ENCODE results near the gene WFDC5.

WFDC5 gene

DNA sequence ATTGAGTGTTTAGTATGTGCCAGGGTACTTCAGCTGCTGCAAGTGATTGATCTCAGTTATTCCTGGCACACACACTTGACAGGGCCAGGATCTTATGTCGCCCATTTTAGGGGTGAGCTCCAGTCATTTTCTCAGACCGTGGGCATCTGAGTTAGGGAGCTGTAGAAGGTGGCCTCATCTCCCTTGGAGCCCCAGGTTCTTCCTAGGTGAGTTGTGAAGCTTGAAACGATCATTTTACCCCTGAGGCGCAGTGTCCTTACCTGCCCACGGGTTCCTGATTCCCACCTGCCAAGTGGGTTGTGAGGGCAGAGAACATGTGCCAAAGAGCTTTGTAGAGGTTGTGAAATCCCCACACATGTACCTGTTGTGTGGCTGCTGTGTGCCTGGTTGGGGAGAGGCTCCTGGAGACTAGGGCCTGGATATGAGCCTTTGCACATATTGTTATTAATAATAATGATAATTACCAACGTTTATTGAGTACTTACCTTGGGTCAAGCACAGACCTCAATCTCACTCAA is 13.6 kb downstream of the WFDC5 start:
- Histone ChIP-seq H3K4me3 (ENCODE audit: low read depth, low read length) (no peak overlapping the region), H3K27ac (ENCODE audit: extremely low read depth, low read depth, low read length) (no peak overlapping the region), H3K36me3 (ENCODE audit: control insufficient read depth in 2 of 2, insufficient read depth in 1 of 2, low read length in 2 of 2) (no peaks in the 10 kb centered on the region), H3K4me1 (ENCODE audit: control insufficient read depth, insufficient read depth, low read length) (no peaks in the 10 kb centered on the region), H3K9me3 (ENCODE audit: control insufficient read depth, insufficient read depth, low read depth, low read length) (no peaks in the 10 kb centered on the region)
- ChIA-PET POLR2A (no interaction called here), CTCF (interaction anchor here (0.6 to 1.9 kb wide), 2 partner anchors 19 to 89 kb away, joined by 8 to 9 read pairs; no protein-coding TSS in a partner anchor)
- TF ChIP-seq ZNF510 (tag by site-specific recombination; IDR thresholded peaks at IDR 0.05; ENCODE audit: insufficient replicate concordance), result no peak
- no peak for TF ChIP-seq ZNF211 (tag by site-specific recombination; IDR thresholded peaks at IDR 0.05; ENCODE audit: low read depth)
- TF ChIP-seq ZNF830 (tag by site-specific recombination; IDR thresholded peaks at IDR 0.05; ENCODE audit: low read depth), result no peak
- TF ChIP-seq, protein P1, sequence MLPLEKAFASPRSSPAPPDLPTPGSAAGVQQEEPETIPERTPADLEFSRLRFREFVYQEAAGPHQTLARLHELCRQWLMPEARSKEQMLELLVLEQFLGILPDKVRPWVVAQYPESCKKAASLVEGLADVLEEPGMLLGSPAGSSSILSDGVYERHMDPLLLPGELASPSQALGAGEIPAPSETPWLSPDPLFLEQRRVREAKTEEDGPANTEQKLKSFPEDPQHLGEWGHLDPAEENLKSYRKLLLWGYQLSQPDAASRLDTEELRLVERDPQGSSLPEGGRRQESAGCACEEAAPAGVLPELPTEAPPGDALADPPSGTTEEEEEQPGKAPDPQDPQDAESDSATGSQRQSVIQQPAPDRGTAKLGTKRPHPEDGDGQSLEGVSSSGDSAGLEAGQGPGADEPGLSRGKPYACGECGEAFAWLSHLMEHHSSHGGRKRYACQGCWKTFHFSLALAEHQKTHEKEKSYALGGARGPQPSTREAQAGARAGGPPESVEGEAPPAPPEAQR (tag by site-specific recombination; IDR thresholded peaks at IDR 0.05), result no peak
- no peak for TF ChIP-seq PRDM1 (tag by site-specific recombination; IDR thresholded peaks at IDR 0.05)
- no peak for TF ChIP-seq ZNF248 (tag by site-specific recombination; IDR thresholded peaks at IDR 0.05)
- no peak for TF ChIP-seq FEZF1 (tag by site-specific recombination; IDR thresholded peaks at IDR 0.05)
- no peak for TF ChIP-seq ZNF768 (tag by site-specific recombination; IDR thresholded peaks at IDR 0.05)
- TF ChIP-seq ZNF433 (tag by site-specific recombination; IDR thresholded peaks at IDR 0.05; ENCODE audit: low read depth), result no peak
- no peak for TF ChIP-seq ZNF223 (tag by site-specific recombination; IDR thresholded peaks at IDR 0.05)
- no peak for TF ChIP-seq KLF7 (tag by site-specific recombination; IDR thresholded peaks at IDR 0.05; ENCODE audit: borderline replicate concordance)
- TF ChIP-seq, protein P2, sequence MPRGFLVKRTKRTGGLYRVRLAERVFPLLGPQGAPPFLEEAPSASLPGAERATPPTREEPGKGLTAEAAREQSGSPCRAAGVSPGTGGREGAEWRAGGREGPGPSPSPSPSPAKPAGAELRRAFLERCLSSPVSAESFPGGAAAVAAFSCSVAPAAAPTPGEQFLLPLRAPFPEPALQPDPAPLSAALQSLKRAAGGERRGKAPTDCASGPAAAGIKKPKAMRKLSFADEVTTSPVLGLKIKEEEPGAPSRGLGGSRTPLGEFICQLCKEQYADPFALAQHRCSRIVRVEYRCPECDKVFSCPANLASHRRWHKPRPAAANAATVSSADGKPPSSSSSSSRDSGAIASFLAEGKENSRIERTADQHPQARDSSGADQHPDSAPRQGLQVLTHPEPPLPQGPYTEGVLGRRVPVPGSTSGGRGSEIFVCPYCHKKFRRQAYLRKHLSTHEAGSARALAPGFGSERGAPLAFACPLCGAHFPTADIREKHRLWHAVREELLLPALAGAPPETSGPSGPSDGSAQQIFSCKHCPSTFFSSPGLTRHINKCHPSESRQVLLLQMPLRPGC (tag by site-specific recombination; IDR thresholded peaks at IDR 0.05), result no peak
- TF ChIP-seq ZNF654 (tag by site-specific recombination; IDR thresholded peaks at IDR 0.05; ENCODE audit: low read depth), result no peak
- no peak for TF ChIP-seq ZNF701 (tag by site-specific recombination; IDR thresholded peaks at IDR 0.05)
- TF ChIP-seq, protein P3, sequence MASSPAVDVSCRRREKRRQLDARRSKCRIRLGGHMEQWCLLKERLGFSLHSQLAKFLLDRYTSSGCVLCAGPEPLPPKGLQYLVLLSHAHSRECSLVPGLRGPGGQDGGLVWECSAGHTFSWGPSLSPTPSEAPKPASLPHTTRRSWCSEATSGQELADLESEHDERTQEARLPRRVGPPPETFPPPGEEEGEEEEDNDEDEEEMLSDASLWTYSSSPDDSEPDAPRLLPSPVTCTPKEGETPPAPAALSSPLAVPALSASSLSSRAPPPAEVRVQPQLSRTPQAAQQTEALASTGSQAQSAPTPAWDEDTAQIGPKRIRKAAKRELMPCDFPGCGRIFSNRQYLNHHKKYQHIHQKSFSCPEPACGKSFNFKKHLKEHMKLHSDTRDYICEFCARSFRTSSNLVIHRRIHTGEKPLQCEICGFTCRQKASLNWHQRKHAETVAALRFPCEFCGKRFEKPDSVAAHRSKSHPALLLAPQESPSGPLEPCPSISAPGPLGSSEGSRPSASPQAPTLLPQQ (tag by site-specific recombination; IDR thresholded peaks at IDR 0.05), result no peak
- no peak for TF ChIP-seq ZFP41 (tag by site-specific recombination; IDR thresholded peaks at IDR 0.05; ENCODE audit: borderline replicate concordance)
- TF ChIP-seq ZNF558 (tag by site-specific recombination; IDR thresholded peaks at IDR 0.05), result no peak
- TF ChIP-seq GLIS2 (tag by site-specific recombination; IDR thresholded peaks at IDR 0.05), result no peak
- no peak for TF ChIP-seq ZXDB (tag by site-specific recombination; IDR thresholded peaks at IDR 0.05)
- no peak for TF ChIP-seq ZBTB8A (tag by site-specific recombination; IDR thresholded peaks at IDR 0.05)

DNA sequence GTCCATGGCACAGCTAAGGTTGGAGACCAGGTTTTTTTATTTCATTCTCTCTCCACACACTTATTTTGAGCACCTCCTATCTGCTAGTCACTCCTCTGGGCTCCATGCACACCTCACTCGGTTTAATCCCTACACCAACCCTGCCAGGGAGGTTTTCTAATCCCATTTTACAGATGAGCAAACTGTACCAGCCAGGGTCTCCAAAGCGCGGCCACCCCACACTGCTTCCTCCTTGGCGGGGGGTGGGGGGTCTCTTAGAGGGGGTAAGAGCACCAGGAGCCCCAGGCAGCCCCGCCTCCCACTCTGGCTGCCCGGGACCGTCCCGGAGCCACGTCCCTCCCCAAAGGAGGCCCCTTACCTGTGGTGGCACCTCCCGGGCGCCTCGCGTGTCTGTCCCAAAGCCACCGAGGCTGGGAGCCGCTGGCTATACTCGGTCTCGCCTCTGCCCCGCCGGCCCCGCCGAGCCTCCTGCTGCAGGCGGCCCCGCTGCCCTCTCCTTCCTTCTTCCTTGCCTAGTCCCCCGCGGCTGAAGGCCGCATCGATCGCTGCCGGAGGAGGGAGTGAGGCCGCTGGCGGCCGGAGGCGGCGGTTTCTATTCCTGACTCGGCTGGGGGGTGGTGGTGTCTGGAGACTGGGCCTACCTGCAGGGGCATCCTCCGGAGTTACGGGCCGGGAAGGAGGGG is 14.3 kb downstream of the WFDC5 start, which contains the start of gene KCNS1:
Gene KCNS1 (minus strand): TSS at position 565 of the 683 bp plus-strand sequence. CDS start 1,891 bp downstream, outside the sequence.
- Histone ChIP-seq H3K4me1 (ENCODE audit: control insufficient read depth, insufficient read depth, low read length) (no peaks in the 10 kb centered on the region), H3K36me3 (ENCODE audit: control insufficient read depth in 2 of 2, insufficient read depth in 1 of 2, low read length in 2 of 2) (no peaks in the 10 kb centered on the region), H3K4me3 (ENCODE audit: low read depth, low read length) (no peak within 1 kb of the TSS), H3K9me3 (ENCODE audit: control insufficient read depth, insufficient read depth, low read depth, low read length) (no peaks in the 10 kb centered on the region), H3K27ac (ENCODE audit: extremely low read depth, low read depth, low read length) (no peak within 1 kb of the TSS)
- ChIA-PET CTCF (interaction anchor here (0.6 to 2.5 kb wide), 6 partner anchors 9 to 190 kb away, joined by 3 to 10 read pairs (median 8); no protein-coding TSS in a partner anchor), POLR2A (no interaction called here)
- TF ChIP-seq, protein P4, sequence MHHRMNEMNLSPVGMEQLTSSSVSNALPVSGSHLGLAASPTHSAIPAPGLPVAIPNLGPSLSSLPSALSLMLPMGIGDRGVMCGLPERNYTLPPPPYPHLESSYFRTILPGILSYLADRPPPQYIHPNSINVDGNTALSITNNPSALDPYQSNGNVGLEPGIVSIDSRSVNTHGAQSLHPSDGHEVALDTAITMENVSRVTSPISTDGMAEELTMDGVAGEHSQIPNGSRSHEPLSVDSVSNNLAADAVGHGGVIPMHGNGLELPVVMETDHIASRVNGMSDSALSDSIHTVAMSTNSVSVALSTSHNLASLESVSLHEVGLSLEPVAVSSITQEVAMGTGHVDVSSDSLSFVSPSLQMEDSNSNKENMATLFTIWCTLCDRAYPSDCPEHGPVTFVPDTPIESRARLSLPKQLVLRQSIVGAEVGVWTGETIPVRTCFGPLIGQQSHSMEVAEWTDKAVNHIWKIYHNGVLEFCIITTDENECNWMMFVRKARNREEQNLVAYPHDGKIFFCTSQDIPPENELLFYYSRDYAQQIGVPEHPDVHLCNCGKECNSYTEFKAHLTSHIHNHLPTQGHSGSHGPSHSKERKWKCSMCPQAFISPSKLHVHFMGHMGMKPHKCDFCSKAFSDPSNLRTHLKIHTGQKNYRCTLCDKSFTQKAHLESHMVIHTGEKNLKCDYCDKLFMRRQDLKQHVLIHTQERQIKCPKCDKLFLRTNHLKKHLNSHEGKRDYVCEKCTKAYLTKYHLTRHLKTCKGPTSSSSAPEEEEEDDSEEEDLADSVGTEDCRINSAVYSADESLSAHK (tag by site-specific recombination; IDR thresholded peaks at IDR 0.05), result 0 out of 2 replicates have a peak, but pooled peaks have one; percentile 17
- TF ChIP-seq, protein P5, sequence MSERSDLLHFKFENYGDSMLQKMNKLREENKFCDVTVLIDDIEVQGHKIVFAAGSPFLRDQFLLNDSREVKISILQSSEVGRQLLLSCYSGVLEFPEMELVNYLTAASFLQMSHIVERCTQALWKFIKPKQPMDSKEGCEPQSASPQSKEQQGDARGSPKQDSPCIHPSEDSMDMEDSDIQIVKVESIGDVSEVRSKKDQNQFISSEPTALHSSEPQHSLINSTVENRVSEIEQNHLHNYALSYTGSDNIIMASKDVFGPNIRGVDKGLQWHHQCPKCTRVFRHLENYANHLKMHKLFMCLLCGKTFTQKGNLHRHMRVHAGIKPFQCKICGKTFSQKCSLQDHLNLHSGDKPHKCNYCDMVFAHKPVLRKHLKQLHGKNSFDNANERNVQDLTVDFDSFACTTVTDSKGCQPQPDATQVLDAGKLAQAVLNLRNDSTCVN (tag by site-specific recombination; optimal IDR thresholded peaks at IDR 0.05), result no peak
- TF ChIP-seq ZNF792 (tag by site-specific recombination; IDR thresholded peaks at IDR 0.05) (no peak), IKZF3 (tag by site-specific recombination; IDR thresholded peaks at IDR 0.05) (no peak), ZXDB (tag by site-specific recombination; IDR thresholded peaks at IDR 0.05) (no peak)
- TF ChIP-seq, protein P6, sequence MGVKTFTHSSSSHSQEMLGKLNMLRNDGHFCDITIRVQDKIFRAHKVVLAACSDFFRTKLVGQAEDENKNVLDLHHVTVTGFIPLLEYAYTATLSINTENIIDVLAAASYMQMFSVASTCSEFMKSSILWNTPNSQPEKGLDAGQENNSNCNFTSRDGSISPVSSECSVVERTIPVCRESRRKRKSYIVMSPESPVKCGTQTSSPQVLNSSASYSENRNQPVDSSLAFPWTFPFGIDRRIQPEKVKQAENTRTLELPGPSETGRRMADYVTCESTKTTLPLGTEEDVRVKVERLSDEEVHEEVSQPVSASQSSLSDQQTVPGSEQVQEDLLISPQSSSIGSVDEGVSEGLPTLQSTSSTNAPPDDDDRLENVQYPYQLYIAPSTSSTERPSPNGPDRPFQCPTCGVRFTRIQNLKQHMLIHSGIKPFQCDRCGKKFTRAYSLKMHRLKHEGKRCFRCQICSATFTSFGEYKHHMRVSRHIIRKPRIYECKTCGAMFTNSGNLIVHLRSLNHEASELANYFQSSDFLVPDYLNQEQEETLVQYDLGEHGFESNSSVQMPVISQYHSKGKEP (tag by site-specific recombination; IDR thresholded peaks at IDR 0.05), result no peak
